ENCODE data around the gene NINJ1. TPM values are rescaled to one million over a fixed set of nuclear protein-coding genes. Genes with fewer than 3 reads are reported as not detected.

Gene NINJ1
- total and polyA plus RNA-seq, 2 experiments from 2014 or later = 34.6 to 51.7 TPM

DNA sequence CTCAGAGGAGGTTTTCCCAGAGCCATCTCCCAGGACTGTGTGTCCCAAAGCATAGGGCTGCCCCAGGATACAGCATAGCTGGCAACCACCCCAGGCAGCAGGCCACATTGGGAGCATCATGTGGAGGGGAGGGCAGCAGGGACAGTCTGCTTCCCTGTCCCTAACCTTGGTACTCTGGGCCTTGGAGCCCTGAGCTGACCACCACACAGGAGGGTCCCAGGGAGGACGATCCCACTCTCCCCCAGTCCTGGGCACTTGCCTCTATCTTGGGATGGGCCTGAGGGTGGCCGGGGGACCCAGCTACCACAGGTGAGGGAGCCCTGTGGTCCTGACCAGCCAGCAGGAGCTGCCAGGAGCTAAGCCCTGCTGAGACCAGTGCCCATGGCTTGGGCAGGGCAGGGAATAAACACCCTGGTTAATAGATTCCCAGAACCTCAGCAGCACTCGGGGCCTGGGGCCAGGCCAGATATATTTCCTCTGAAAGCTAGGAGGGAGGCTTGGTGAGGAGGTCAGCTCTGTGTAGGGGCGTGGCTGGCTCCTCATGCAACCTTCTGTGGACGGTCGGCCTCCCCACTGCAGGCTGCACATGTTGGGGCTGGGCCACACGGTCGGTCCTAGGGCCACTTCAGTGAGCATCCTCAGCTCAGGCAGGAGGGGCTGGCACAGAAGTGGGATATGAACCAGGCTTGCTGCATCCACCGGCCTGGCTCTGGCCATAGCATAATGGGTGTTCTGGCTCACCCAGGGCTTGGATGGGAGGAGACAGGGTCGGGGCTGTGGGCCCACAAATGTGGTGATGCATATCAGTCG lies 4.2 kb downstream of the NINJ1 start:
- no peaks in the 10 kb centered on the region for H3K27me3 ChIP-seq
- peaks cover 20% of the 10 kb centered on the region for H3K4me1 ChIP-seq (ENCODE audit: low read depth)
- no peak overlapping the region for H3K27ac ChIP-seq
- TF ChIP-seq, protein P1, sequence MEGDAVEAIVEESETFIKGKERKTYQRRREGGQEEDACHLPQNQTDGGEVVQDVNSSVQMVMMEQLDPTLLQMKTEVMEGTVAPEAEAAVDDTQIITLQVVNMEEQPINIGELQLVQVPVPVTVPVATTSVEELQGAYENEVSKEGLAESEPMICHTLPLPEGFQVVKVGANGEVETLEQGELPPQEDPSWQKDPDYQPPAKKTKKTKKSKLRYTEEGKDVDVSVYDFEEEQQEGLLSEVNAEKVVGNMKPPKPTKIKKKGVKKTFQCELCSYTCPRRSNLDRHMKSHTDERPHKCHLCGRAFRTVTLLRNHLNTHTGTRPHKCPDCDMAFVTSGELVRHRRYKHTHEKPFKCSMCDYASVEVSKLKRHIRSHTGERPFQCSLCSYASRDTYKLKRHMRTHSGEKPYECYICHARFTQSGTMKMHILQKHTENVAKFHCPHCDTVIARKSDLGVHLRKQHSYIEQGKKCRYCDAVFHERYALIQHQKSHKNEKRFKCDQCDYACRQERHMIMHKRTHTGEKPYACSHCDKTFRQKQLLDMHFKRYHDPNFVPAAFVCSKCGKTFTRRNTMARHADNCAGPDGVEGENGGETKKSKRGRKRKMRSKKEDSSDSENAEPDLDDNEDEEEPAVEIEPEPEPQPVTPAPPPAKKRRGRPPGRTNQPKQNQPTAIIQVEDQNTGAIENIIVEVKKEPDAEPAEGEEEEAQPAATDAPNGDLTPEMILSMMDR (IDR thresholded peaks at IDR 0.05; ENCODE audit: low read depth, low read length) = no peak
- no peak for DNase-seq (ENCODE audit: low read depth in 1 of 2, low spot score in 1 of 2)
- no peaks in the 10 kb centered on the region for H3K9me3 ChIP-seq (ENCODE audit: low read depth)
- H3K36me3 ChIP-seq = no peaks in the 10 kb centered on the region
- no peak overlapping the region for H3K4me3 ChIP-seq

DNA sequence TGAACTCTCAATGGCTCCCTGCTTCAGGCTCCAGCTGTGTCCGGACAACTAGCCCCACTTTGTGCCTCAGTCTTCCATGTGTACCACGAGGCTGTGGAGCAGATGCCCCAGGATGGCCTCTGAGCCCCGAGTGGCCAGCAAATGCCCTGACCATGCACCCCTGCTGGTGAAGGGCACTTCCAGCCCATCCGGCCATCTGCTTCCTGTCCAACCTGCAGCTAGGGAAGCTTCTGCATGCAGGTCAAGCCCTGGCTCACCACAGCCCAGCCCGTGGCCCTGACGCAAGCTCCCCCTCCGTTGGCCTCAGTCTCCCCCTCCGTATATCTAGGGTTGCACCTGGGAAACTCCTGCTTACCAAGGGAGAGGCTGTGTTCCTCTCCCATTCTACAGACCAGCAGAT lies 4.8 kb downstream of the NINJ1 start:
- peaks cover 20% of the 10 kb centered on the region for H3K4me1 ChIP-seq (ENCODE audit: low read depth)
- H3K27me3 ChIP-seq = no peaks in the 10 kb centered on the region
- TF ChIP-seq, protein P1 (IDR thresholded peaks at IDR 0.05; ENCODE audit: low read depth, low read length) = no peak
- no peak overlapping the region for H3K4me3 ChIP-seq
- no peak for DNase-seq (ENCODE audit: low read depth in 1 of 2, low spot score in 1 of 2)
- no peaks in the 10 kb centered on the region for H3K9me3 ChIP-seq (ENCODE audit: low read depth)
- H3K36me3 ChIP-seq = no peaks in the 10 kb centered on the region
- no peak overlapping the region for H3K27ac ChIP-seq

DNA sequence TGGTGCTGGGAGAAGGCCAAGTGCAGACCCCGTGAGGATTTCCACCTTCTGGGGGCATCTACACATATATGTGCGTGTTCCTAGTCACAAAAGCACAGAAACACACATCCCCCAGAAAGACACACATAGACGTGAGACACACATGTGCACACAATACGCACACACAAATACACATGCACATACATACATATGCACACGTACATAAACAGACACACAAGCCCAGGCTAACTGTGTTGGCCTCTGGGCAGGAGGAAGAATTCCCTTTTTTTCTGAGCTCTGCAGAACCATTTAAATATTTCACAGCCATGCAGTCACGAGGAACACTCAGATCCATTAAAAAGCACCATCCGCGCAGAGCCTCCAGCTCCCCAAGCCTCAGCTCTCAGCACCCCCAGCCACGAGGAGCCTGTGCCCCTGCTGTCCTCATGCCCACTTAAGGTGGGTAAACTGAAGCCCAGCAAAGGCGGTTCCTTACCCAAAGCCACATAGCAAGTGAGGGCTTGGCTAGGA lies 5.3 kb downstream of the NINJ1 start:
- DNase-seq (ENCODE audit: low read depth in 1 of 2, low spot score in 1 of 2) = no peak
- Histone ChIP-seq H3K27me3 (no peaks in the 10 kb centered on the region), H3K27ac (no peak overlapping the region), H3K4me3 (no peak overlapping the region), H3K36me3 (no peaks in the 10 kb centered on the region), H3K4me1 (ENCODE audit: low read depth) (peaks cover 20% of the 10 kb centered on the region), H3K9me3 (ENCODE audit: low read depth) (no peaks in the 10 kb centered on the region)
- TF ChIP-seq, protein P1 (IDR thresholded peaks at IDR 0.05; ENCODE audit: low read depth, low read length) = no peak

DNA sequence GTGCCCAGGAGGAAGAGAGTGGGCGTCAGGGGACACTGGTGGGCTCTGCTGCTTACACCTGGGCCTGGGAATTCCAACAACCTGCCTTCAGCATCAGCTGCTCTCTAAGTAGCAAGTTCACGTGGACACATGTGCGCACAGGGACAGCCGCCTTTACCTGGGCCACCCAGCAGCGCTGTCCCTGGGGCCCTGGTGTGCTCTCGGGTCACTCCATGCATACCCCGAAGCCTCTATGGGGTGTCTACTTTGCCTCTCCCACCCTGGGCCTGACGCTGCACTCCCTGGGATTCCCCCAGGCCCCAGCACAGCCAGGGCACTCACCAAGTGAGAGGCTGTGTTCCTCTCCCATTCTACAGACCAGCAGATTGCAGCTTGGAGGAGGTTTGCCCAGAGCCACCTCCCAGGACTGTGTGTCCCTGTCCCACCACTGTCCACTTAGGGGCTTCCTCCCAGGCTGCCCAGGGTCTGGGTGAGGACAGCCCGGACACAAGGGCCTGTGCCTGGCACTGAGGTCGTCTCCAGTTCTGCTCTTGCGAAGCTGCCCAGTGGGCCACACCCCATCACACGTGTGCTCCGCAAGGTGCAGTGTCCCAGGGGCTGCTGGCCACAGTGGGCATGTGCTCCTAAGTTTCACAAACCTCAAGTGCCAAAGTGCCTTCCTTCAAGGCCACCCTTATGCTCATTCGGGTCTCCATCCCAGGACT lies 5.9 kb downstream of the NINJ1 start:
- H3K4me3 ChIP-seq = no peak overlapping the region
- TF ChIP-seq, protein P1 (IDR thresholded peaks at IDR 0.05; ENCODE audit: low read depth, low read length) = no peak
- H3K27ac ChIP-seq = no peak overlapping the region
- H3K9me3 ChIP-seq (ENCODE audit: low read depth) = no peaks in the 10 kb centered on the region
- peaks cover 19% of the 10 kb centered on the region for H3K4me1 ChIP-seq (ENCODE audit: low read depth)
- H3K27me3 ChIP-seq = no peaks in the 10 kb centered on the region
- H3K36me3 ChIP-seq = no peaks in the 10 kb centered on the region
- no peak for DNase-seq (ENCODE audit: low read depth in 1 of 2, low spot score in 1 of 2)

DNA sequence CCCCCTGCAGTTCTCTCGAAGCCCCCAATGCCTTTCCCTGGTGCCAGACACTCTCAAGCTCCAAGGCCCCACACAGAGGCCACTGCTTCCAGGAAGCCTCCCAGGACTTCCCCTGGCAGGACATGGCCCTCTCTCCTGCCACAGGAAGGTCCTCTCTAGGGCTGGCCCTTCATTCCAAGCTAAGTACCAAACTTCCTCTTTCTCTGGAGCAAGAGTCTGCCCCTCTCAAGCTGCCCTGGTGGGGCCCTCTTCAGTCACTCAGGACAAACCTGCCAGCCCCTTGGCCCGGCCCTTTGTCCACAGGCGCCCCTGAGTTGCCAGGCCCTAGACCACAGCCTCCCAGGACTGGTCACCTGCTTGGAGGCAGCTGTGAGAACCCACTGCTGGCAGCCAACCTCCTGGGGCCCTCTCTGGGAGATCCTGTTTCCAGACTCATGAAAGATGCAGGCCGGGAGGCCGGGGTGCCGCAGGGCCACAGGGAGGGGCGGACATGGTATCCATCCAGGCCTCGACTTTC lies 6.6 kb downstream of the NINJ1 start:
- peaks cover 12% of the 10 kb centered on the region for H3K4me1 ChIP-seq (ENCODE audit: low read depth)
- DNase-seq (ENCODE audit: low read depth in 1 of 2, low spot score in 1 of 2) = peak in 1 of 2 donors; percentile 13
- no peak overlapping the region for H3K27ac ChIP-seq

More for the DNA sequence above, 6.6 kb downstream of the NINJ1 start:
- no peaks in the 10 kb centered on the region for H3K36me3 ChIP-seq
- TF ChIP-seq, protein P1 (IDR thresholded peaks at IDR 0.05; ENCODE audit: low read depth, low read length) = no peak
- no peaks in the 10 kb centered on the region for H3K9me3 ChIP-seq (ENCODE audit: low read depth)
- H3K4me3 ChIP-seq = no peak overlapping the region
- H3K27me3 ChIP-seq = no peaks in the 10 kb centered on the region
